Measurements from ENCODE around the gene BCL6. TPM values are rescaled to one million over a fixed set of nuclear protein-coding genes. Genes with fewer than 3 reads are reported as not detected.
A peak's percentile ranks its signal among the peaks of the same experiment; 100 is the strongest.

Gene BCL6
- polyA plus RNA-seq, 1 experiment = 12.8 TPM

GRCh38 chr3:187729598-187729997 is 15.7 kb downstream of the BCL6 start:
- POLR2A ChIA-PET = no interaction called here
- no peak for DNase-seq (ENCODE audit: low read depth, low spot score)

DNA sequence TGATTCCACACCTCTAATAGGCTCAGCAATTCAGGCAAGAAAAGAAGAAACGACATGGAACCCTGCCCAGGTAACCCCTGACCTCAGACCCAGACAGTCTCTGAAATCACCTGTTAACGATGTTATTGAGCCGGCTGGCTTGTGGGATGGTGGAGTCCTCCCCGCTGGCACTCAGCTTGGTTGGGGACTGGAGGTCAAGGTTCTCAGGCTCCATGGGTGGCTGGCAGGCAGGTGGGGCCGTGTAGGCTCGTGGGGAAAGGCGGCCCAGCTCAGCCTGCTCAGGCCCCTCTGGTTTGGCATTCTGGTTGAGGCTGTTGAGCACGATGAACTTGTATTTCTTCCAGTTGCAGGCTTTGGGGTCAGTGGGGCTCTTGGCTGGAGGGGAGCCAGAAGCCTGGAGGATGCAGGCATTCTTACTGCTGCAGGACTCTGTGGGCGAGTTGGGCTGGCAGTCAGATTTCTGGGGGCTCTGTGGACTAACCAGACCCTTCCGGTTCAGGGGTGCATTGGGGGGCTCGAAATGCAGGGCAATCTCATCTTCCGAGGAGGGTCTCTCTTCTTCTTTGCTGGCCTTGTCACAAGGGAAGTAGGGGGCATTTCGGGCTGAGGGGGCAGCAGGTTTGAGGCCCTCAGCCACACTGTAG is 16.2 kb downstream of the BCL6 start:
- POLR2A ChIA-PET = no interaction called here
- Histone ChIP-seq H3K27me3 (ENCODE audit: control insufficient read depth, insufficient read depth, low read length) (no peaks in the 10 kb centered on the region), H3K9me3 (ENCODE audit: control insufficient read depth, insufficient read depth, low read length) (no peaks in the 10 kb centered on the region), H3K4me3 (ENCODE audit: low read depth, low read length) (no peak overlapping the region), H3K27ac (ENCODE audit: low read depth, low read length) (no peak overlapping the region)
- DNase-seq (ENCODE audit: low read depth, low spot score) = no peak
- TF ChIP-seq, protein P1, sequence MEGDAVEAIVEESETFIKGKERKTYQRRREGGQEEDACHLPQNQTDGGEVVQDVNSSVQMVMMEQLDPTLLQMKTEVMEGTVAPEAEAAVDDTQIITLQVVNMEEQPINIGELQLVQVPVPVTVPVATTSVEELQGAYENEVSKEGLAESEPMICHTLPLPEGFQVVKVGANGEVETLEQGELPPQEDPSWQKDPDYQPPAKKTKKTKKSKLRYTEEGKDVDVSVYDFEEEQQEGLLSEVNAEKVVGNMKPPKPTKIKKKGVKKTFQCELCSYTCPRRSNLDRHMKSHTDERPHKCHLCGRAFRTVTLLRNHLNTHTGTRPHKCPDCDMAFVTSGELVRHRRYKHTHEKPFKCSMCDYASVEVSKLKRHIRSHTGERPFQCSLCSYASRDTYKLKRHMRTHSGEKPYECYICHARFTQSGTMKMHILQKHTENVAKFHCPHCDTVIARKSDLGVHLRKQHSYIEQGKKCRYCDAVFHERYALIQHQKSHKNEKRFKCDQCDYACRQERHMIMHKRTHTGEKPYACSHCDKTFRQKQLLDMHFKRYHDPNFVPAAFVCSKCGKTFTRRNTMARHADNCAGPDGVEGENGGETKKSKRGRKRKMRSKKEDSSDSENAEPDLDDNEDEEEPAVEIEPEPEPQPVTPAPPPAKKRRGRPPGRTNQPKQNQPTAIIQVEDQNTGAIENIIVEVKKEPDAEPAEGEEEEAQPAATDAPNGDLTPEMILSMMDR (IDR thresholded peaks at IDR 0.05; ENCODE audit: low read depth, low read length) = no peak
- CTCF ChIA-PET = no interaction called here

More at GRCh38 chr3:187729598-187729997, 15.7 kb downstream of the BCL6 start:
- no peak overlapping the region for H3K27ac ChIP-seq (ENCODE audit: low read depth, low read length)
- H3K27me3 ChIP-seq (ENCODE audit: control insufficient read depth, insufficient read depth, low read length) = no peaks in the 10 kb centered on the region
- H3K4me3 ChIP-seq (ENCODE audit: low read depth, low read length) = no peak overlapping the region
- CTCF ChIA-PET = interaction anchor here (1.6 kb wide), 1 partner anchor 11 kb away, joined by 8 read pairs; no protein-coding TSS in a partner anchor
- H3K9me3 ChIP-seq (ENCODE audit: control insufficient read depth, insufficient read depth, low read length) = no peaks in the 10 kb centered on the region
- TF ChIP-seq, protein P1 (IDR thresholded peaks at IDR 0.05; ENCODE audit: low read depth, low read length) = no peak

- H3K27me3 ChIP-seq (ENCODE audit: control insufficient read depth, insufficient read depth, low read length) = no peaks in the 10 kb centered on the region
- ChIA-PET CTCF (interaction anchor here (2.0 kb wide), 1 partner anchor 1226 kb away, joined by 10 read pairs; no protein-coding TSS in a partner anchor), POLR2A (no interaction called here)
- TF ChIP-seq, protein P1 (IDR thresholded peaks at IDR 0.05; ENCODE audit: low read depth, low read length) = no peak
- H3K9me3 ChIP-seq (ENCODE audit: control insufficient read depth, insufficient read depth, low read length) = no peaks in the 10 kb centered on the region
- no peak for DNase-seq (ENCODE audit: low read depth, low spot score)
- no peak overlapping the region for H3K4me3 ChIP-seq (ENCODE audit: low read depth, low read length)
- H3K27ac ChIP-seq (ENCODE audit: low read depth, low read length) = no peak overlapping the region
Observed at GRCh38 chr3:187728248-187728647, 17.0 kb downstream of the BCL6 start.

GRCh38 chr3:187726564-187726963 is 18.7 kb downstream of the BCL6 start:
- ChIA-PET POLR2A (interaction anchor here (0.6 kb wide), 1 partner anchor 10 kb away, joined by 4 read pairs; no protein-coding TSS in a partner anchor), CTCF (interaction anchor here (1.9 to 2.0 kb wide), 2 partner anchors 14 to 1228 kb away, joined by 5 to 10 read pairs; no protein-coding TSS in a partner anchor)
- H3K27me3 ChIP-seq (ENCODE audit: control insufficient read depth, insufficient read depth, low read length) = no peaks in the 10 kb centered on the region
- no peak overlapping the region for H3K4me3 ChIP-seq (ENCODE audit: low read depth, low read length)
- no peaks in the 10 kb centered on the region for H3K9me3 ChIP-seq (ENCODE audit: control insufficient read depth, insufficient read depth, low read length)
- TF ChIP-seq, protein P1 (IDR thresholded peaks at IDR 0.05; ENCODE audit: low read depth, low read length) = no peak
- no peak overlapping the region for H3K27ac ChIP-seq (ENCODE audit: low read depth, low read length)
- no peak for DNase-seq (ENCODE audit: low read depth, low spot score)

GRCh38 chr3:187725653-187726370 is 19.5 kb downstream of the BCL6 start:
- ChIA-PET POLR2A (no interaction called here), CTCF (interaction anchor here (1.9 to 2.0 kb wide), 2 partner anchors 15 to 1228 kb away, joined by 5 to 10 read pairs; no protein-coding TSS in a partner anchor)
- DNase-seq (ENCODE audit: low read depth, low spot score) = no peak
- no peaks in the 10 kb centered on the region for H3K27me3 ChIP-seq (ENCODE audit: control insufficient read depth, insufficient read depth, low read length)
- H3K9me3 ChIP-seq (ENCODE audit: control insufficient read depth, insufficient read depth, low read length) = no peaks in the 10 kb centered on the region
- peak overlapping the region; percentile 25 for H3K27ac ChIP-seq (ENCODE audit: low read depth, low read length)
- H3K4me3 ChIP-seq (ENCODE audit: low read depth, low read length) = no peak overlapping the region
- TF ChIP-seq, protein P1 (IDR thresholded peaks at IDR 0.05; ENCODE audit: low read depth, low read length) = no peak

All from AG04450 (cell line).